NT2/D1 (cell line): ENCODE data around the gene SLC39A10.

Experiments used
- YY1 ChIP-seq: IDR thresholded peaks from 2 replicates; pipeline ENCODE4 v1.6.1; 2011; ENCODE audit not compliant: insufficient read length, insufficient read depth
- ZNF274 ChIP-seq: IDR thresholded peaks from 2 replicates; pipeline ENCODE4 v1.6.1; 2011; ENCODE audit warnings: mild to moderate bottlenecking, low read depth, low read length

GRCh38 chr2:195652911-195653310 is 4.1 kb upstream of the SLC39A10 start:
- TF ChIP-seq ZNF274 = no peak
- TF ChIP-seq YY1 = no peak
